Ureter (tissue), 1 donor: Measurements from ENCODE around the gene ENG. TPM values are rescaled to one million over a fixed set of nuclear protein-coding genes. Genes with fewer than 3 reads are reported as not detected.
"Not testable (repeated sequence)": the region's sequence is repeated elsewhere in the genome, so short reads cannot be mapped to it uniquely, and the experiment has no call there.

Experiments
- DNase-seq: peaks from one replicate; pipeline ENCODE4 v3.0.0-alpha.2; 2020; ENCODE audit warnings: low spot score
- total RNA-seq: library from RNA; stranded (reverse); gene quantifications from one replicate; pipeline ENCODE4 v1.2.4, GENCODE V29; 2023
- donor health status: DM: yes; HTN: yes; CAD: no.

The ENG gene
- total RNA-seq, 1 donor from 2014 or later, result 83.6 TPM

DNA sequence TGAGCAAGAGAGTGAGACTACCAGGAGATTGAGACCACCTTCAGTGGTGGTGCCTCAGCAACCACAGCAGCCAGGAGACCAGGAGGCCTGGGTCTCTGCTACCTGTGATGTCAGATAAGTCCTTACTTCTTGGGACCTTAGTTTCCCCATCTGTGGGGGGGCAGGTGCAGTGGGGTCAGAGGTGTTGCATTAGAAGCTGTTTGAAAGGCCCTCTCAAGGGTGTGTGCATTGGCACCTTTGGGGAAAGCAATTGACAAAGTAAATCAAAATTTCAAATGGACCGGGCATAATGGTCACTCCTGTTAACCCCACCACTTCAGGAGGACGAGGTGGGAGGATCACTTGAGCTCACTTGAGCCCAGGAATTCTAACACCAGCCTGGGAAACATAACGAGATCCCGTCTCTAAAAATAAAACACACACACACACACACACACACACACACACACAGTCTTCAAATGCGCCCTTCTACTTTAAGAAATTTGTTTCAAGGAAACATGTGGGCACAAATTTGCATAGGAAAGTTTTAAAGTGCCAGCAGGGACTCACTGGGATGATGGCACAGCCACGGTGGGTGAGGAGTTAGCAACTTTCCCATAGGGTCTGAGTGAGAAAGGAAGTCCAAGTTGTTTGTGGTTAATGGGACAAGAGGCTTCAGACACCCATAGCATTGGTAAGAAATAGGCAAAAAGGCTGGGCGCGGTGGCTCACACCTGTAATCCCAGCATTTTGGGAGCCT lies 24.4 kb upstream of the ENG start:
- no peak for DNase-seq

DNA sequence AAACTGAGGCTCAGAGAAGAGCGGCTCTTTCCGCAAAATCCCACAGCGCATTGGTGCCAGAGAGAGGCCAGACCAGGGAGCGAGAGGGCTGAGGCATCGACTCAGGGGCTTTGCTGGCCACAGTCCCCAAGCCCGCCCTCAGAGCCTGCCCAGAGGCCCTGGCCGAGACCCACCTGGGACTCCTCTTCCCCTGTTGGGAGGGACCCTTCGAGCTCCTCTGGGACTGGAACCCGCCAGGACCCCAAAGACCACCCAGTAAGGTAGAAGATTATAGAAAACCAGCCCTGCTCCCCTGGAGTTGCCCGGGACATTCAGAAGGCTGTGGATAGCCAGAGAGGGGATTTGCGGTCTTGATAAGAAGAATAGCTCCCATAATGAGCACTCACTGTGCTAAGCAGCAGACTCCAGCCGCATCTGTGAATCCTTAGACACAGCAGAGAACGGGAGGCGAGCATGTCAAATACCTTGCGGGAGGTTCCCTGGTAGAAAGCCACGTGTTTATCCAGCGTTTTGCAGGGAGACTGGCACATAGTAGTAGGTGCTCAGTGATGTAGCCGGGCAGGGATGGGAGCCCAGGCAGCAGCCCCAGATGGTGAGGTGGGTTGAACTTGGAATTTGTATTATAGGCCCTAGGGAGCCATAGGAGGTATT lies 23.7 kb upstream of the ENG start:
- DNase-seq, result no peak

DNA sequence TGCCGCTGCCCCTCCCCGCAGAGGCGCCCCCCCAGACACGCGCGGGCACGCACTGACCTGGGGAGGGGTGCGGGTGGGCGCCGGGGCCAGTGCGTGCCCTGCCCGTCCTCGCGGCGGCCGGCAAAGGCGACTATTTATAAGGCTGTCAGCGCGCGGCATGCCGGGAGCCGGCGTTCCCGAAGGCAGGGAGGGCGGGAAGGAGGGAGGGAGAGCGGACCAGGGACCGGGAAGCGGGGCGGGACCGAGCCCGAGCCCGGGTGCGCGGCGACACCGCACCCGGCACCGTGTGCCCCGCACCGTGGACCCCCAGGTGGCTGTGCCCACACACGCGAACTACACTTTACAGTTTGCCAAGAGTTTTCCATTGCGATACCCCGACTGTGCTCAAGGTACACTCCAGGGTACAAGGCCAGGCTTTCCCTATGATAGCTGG lies 23.1 kb upstream of the ENG start, which contains the start of gene AK1:
Gene AK1, minus strand, starts transcription at position 110 of the 433 bp plus-strand sequence. CDS start 3,058 bp downstream, outside the sequence.
- DNase-seq, result peak; percentile 79

DNA sequence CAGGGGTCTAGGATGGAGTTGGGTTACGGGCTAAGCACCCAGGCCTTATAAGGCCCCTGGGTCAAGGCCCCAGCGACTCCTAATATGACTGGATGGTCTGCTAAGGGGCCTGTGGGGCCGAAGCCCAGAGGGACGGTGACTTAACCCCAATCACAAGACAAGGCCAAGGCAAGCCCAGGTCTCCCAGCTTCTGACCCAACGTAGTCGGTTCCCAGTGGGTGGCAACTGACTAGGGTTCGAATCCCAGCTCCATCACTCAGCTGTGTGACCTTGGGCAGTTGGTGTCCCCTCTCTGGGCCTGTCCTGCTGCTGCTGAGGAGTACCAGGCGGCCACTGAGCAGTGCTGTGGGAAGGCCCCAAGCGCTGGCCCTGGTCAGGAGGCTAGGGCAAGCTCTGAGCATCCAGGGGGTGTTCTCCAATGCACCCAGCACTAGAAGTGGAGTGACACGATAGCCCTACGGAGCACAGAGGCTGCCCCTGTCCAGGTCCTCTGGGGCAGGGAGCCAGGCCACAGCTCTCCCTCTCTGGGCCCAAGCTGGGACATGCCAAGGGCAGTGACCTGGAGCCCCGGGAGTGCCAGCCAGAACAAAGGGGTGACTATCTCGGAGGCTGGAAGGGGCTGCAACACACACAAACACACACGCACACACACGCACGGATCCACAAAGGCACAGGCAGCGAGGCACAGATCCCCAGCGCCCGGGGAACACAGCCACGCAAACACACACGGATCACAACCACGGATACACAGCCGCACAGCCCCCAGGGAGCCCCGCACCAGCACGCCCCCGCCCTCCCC lies 22.5 kb upstream of the ENG start:
- no peak for DNase-seq

DNA sequence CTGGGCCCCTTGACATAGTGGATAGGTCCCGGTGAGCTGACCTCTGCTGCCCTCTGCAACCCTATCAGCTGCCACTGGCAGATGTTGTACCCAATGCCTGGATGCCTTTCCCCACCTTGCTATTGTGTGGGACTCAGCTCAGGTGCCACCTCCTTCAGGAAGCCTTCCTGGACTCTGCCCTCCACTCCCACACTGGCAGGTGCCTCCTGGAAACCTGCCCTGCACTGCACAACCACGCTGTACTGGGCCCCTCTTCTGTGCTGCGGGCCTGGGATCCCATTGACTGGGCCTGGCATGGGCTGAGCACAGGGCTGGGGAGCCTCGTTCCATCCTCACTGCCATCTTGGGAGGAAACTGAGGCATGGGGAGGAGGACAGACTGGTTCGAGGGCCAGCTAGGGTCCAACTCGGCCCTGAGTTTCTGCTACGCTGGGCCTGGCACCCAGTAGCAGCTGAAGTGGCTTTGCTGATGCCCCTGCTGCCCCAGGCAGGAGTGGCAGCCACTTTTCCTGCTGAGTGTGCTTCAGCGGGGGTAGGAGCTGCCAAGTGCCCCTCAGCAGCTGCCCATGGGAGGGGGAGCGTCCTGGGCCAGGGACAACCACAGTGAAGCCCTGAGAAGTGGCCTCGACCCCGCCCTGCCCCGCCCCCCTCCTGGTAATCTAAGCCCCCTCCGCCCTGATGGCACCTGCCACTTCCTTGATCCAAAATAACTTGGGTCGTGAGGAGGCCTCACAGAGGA lies 21.7 kb upstream of the ENG start:
- no peak for DNase-seq

DNA sequence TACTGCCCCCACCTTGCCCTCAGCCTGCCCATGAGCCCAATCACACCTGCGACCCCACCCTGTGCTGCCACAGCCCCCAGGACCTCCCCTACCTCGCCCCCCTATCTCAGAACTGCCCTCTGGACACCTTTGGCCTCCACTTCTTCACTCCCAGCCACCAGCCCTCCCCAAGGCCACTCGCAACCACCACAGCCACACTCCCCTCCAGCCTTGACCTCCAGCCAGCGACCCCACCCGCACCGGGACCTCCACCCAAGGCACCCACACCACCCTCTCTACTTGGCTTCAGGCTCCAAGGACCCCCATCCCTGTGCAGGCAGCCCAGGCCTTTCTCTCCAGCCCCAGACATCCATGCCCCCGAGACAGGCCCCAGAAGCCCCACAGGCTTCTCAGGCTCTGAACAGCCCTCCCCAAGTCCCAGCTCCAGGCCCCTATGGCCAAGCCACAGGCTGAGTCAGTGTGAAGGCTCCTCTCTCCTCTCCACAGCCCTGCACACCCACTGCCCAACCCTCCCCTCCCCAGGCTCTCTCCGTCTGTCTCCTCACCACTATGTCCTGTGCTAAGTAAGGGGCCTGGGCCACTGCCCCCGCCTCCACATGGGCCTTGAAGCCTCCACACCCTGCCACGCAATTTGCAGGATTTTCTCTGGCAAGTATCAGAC lies 21.0 kb upstream of the ENG start:
- DNase-seq, result no peak

DNA sequence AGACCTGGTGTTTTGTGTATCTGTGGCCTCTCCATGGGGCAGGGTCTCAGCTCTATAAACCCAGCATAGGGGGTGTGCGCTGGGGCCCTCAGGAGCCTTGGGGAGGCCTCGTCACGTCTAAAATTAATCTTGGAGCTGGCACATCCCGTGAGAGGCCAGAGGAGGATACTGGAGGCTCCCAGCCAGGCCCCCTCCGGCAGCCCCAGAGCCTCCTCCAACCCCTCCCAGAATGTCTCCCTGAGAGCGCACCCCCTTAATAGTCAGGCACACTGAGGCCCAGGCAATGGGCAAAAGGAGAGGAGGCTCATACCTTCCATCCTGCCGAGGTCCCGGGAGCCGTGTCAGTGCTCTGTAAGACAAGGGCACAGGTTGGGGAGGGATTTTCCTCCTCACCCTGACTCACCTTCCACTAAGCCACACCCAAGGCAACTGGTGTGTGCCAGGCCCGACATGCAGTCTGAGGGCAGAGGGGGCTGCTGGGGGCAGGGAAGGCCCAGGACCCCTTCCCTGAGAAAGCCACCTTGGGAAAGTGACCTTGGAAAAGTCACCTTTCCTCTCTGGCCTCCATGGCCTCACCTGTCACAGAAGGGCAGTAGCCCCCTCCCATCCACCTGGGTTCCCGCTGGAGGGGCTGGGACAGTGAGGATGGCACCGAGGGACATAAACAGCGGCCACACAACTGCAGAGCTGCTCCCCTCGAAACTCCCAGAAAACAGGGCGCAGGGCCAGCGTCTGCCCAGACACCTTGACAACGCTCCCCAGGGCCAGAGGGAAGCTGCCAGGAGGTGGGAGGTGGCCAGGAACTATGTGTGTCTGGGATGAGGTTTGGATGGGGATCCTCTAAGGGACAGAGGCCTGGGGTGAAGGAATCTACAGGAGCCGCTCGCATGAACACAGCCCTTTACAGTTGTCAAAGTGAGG lies 20.1 kb upstream of the ENG start:
- DNase-seq, result no peak

DNA sequence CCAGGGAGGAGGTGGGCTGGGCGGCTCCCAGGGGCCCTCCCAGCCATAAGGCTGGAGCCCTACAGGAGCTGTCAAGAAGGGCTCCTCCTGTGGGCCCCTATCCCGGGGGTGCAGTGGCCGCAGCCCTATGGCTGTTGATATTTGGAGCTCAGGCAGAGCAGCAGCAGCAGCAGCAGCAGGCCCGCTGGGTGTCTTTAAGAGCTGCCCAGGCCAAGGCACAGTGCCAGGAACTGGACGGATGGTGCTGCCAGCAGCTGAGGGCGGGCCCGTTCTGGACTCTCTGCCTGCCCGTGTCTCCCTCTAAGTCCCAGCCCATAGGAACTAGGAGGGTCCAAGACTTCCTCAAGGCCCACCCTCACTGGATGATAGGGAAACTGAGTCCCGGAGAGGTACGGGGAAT lies 19.4 kb upstream of the ENG start:
- peak; percentile 78 for DNase-seq

DNA sequence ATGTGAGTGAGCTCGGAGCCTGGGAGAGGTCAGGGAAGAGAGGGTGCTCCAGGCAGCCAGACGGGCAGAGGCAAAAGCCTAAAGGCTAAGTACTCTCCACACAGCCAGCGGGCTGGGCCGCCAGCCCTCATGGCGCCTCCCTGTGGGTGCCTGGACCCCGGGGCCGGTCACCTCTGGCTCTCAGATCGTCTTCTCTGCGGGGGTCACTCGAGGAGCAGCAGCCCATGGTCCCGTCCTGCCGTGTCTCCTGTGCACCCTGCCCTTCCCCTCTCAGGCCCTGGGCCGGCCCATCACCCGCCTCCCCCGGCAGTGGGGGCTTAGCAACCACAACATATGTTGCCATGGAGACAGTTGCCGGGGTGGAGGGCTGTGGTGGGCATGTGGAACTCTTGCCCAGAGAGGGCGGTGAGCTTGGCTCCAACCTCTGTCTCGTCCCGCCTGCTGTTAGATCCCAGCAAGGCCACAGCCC lies 18.8 kb upstream of the ENG start:
- no peak for DNase-seq

DNA sequence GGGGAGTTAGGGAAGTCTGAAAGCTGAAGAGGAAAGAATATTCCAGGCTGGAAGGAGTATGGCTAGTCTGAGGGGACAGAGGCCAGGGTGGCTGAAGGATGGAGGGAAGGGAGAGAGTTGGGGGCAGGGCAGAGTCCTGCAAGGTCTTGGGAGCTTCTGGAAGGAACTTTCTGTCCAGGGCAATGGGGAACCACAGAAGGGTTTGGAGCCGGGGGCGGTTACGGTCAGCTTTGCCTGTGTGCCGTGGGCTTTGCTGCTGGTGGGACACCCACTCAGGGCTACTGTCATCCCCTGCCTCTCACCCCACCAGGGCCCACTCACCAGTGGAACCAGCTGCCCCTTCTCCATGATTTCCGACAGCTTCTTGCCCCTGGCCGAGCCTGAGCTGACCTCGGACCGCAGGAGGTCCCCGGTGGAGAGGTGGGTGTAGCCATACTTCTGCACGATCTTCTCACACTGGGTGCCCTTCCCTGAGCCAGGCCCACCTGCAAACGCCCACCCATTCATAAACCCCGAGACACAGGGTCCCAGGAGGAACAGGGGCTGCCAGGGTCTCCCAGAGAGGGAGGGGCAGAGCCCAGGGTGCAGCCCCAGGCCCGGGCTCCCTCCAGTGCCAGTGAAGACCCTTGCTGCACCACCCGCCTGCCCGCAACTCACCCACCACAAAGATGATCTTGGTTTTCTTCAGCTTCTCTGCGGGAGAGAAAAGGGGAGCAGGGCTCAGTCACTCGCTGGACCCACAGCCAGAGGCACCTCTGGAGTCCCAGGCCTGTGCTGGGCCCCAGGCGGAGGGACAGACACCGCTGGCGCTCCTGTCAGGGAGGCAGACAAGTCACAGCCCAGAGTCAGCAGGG lies 18.1 kb upstream of the ENG start:
- DNase-seq, result no peak

DNA sequence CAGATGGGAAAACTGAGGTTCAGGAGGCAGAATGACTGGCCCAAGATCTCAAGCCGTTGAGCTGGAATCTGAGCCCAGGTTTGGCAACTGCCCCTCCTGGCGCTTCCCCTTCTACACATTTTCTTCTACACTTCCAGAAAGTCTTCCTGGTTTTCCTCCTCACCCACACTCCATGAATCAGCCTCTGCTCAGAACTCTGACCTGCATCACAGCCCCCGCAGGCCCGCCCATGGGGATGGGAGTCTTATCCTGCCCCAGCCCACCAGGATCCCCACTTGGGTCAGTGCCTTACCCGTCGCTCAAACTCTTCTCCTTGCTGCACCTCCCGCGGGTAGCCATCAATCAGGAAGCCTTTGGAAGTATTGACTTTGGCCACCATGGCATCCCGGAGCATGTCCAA lies 17.1 kb upstream of the ENG start:
- no peak for DNase-seq

DNA sequence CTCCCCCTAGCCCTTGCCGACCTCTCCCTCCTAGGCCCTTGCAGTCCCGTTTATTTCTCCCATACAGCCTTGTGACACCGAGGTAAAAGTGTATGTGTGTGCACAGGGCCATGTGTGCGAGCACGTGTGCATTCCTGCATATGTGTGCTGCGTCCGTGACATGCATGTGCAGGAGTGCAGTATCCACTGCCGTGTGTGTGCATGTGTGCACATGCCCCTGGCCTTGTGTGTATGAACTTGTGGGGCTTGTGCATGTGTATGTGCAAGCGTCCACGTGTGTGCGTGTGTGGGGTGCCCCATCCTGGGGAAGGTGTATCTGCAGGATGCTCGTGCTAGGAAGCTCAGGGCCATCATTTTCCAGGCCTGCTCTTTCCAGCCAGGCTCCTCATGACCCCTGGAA lies 16.4 kb upstream of the ENG start:
- no peak for DNase-seq

DNA sequence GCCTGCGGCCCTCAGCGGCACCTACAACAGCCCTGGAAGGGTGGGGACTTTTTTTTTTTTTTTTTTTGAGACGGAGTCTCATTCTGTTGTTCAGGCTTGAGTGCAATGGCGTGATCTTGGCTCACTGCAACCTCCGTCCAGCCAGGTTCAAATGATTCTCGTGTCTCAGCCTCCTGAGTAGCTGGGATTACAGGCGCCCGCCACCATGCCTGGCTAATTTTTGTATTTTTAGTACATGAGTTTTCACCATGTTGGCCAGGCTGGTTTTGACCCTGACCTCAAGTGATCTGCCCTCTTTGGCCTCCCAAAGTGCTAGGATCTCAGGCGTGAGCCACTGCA lies 15.7 kb upstream of the ENG start:
- DNase-seq, result not testable (repeated sequence)

DNA sequence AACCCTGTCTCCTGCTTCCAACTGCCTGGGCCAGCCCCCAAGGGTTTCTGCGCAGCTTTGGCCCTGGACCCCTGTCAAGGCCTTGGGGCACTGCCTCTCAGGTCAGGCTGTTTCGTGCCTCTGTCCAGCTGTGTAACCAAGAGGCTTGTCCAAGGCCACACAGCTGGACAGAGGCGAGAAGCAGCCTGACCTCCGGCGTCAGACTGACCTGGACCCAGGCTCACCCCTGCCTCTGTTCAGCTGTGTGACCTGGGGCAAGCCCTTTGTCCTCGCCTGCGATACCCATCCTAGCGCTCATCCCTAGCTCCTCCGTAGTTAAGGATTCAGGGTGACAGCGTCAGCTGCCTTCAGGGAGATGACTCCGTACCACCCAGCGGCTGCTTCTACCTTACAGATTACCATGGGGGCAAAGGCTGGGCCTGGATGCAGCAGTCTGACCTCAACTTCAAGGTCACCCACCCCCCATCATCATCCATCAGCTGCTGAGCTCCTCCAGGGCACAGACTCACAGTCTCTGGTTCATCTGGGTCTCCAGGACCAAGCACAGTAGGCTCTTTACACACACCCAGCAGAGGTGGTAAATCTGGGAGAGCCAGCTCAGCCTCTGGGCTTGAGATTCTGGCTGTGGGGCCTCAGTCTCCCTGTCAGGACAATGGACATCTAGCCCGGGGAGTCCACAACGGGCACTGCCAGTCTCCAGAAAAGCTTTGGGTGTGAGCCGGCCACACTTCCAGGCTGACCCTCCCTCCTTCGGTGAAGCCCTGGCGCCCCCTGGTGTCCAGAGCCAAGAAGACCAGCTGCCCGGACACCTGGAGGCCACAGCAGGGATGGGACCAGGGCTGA lies 15.1 kb upstream of the ENG start:
- DNase-seq, result peak; percentile 90

DNA sequence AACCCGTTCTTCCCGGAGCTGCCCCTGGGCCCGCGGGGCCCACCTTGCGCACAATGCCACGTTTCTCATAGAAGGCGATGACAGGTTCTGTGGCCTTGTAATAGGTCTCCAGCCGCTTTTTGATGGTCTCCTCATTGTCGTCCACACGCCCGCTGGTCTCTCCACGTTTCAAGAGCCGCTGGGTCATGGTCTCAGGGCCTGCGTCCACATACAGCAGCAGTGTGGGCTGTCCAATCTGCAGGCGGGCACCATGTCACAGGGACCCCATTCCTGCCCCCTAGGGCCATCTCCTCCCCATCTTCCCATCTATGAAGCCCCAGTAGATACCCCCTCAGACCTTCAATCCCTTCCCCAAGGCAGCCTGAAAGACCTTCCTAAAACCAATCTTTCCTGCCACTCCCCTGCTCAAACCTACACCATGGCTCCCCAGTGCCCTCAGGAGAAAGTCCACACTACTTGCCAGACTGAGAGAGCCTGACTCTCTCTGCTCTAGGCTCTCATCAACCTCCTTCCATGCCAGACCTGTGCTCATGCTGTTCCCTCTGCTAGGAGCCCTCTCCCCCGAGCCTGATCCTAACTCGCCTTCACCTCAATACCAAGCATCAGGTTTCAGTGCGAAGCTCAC lies 13.9 kb upstream of the ENG start:
- no peak for DNase-seq

DNA sequence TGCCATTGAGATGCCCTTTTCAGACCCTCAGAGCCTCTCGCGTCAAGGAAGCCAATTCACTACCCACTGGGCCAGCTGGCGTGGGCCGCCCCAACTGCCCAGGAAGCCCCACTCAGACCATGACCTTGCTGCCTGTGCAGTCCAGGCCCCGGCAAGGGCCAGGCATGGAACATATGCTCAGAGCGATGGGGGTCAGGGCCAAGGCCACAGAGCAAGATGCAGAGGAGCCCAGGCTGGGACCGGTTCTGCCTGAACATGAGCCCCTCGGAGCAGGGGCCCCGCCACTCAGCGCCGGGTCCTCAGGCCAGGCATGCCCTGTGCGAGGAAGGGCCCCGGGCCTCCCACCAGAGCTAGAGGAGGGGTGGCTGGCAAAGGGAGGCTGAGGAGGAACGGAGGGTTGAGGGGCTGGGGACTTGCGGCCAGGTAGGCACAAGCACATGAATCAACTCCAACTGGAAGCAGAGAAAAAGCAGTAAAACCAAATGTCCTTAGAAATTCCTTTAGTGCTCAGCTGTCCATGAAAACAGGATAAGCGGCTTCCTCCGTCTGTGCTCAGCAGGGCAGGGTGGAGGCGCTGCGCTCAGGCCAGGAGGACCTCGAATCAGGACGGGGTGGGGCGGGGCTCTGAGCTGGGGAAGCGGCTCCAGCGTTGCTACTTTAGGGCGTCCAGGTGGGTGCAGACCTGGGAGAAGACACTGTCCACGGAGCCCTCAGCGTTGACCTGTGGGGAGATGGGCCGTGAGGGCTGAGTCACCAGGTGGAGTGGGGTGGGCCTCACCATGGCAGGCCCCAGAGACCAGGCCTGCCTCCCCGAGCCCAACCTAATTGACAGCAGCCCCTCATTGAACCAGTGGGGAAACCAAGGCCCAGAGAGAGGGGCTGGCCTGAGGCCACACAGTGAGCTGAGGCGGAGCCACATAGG lies 13.2 kb upstream of the ENG start:
- no peak for DNase-seq

DNA sequence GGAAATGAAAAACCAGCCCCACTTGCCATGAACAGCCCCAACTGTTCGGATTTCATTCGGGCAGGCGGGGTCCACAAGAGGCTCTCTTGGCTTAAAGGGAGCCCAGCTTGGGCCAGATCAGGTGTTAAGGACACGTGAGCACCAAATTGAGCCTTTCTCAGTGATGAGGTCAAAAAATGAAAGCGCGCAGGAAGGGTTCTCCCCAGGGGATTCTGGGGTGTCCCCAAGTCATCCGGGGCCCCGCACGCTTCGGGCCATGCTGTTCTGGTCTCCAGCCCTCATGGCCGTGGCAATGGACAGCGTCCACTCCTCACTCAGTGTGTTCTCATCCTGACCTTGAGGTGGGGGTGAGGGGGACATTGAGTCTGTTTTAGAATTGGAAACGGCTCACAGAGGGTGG lies 12.1 kb upstream of the ENG start:
- no peak for DNase-seq
